BLaER1 treated with 17β-estradiol and CSF1 and Interleukin-3, amounts not matched to agents 10 nM and 100 nM (cell line): ENCODE data around the gene ZBTB42.

ENCODE experiments used
- H3K27ac ChIP-seq, 11 experiments: shearing (Covaris generic); formaldehyde crosslinking; 2 replicates each; pipeline ENCODE4 v1.8.1; 2022
- H3K27me3 ChIP-seq, 11 experiments: shearing (Covaris generic); formaldehyde crosslinking; 2 replicates each; pipeline ENCODE4 v1.8.1; 2022
- H3K36me3 ChIP-seq, 11 experiments: shearing (Covaris generic); formaldehyde crosslinking; 2 replicates each; pipeline ENCODE4 v1.8.1; 2022
- H3K4me1 ChIP-seq, 10 experiments: shearing (Covaris generic); formaldehyde crosslinking; 2 replicates each; pipeline ENCODE4 v1.8.1; 2022
- H3K4me2 ChIP-seq, 11 experiments: shearing (Covaris generic); formaldehyde crosslinking; 2 replicates each; pipeline ENCODE4 v1.8.1; 2022
- H3K4me3 ChIP-seq, 10 experiments: shearing (Covaris generic); formaldehyde crosslinking; 2 replicates each; pipeline ENCODE4 v1.8.1; 2022
- H3K9ac ChIP-seq, 11 experiments: shearing (Covaris generic); formaldehyde crosslinking; 2 replicates each; pipeline ENCODE4 v1.8.1; 2022
- H3K9me3 ChIP-seq, 11 experiments: shearing (Covaris generic); formaldehyde crosslinking; replicated peaks in 1 of 11; 2 replicates each; pipeline ENCODE4 v1.8.1; 2022
- H4K20me1 ChIP-seq, 11 experiments: shearing (Covaris generic); formaldehyde crosslinking; 2 replicates each; pipeline ENCODE4 v1.8.1; 2022
- Cebpa-rat ChIP-seq, 11 experiments: shearing (Covaris generic); IDR thresholded peaks; 2 replicates each; pipeline ENCODE4 v1.8.1; 2022

Gene ZBTB42

GRCh38 chr14:104841730-104842129 lies 40.8 kb downstream of the ZBTB42 start:
- no peak for TF ChIP-seq Cebpa-rat (IDR thresholded peaks at IDR 0.05)
- Histone ChIP-seq H3K4me3 (no peak overlapping the region), H3K27me3 (peaks cover 39 to 57% (median 53%) of the 10 kb centered on the region in 11 experiments), H3K4me2 (peak overlapping the region in 2 of 11 experiments; percentile 21 to 23; a peak in 2 of 22 replicates), H4K20me1 (peaks cover 0 to 13% (median 0%) of the 10 kb centered on the region in 11 experiments; a peak in 5 of 22 replicates), H3K4me1 (peaks cover 0 to 7% (median 0%) of the 10 kb centered on the region in 10 experiments; a peak in 3 of 20 replicates), H3K27ac (no peak overlapping the region), H3K9me3 (peaks cover 0 to 6% (median 0%) of the 10 kb centered on the region in 11 experiments; a peak in 1 of 22 replicates), H3K36me3 (no peaks in the 10 kb centered on the region), H3K9ac (no peak overlapping the region)

- no peak for TF ChIP-seq Cebpa-rat (IDR thresholded peaks at IDR 0.05)
- H3K36me3 ChIP-seq, result no peaks in the 10 kb centered on the region
- no peak overlapping the region for H3K9ac ChIP-seq
- H3K4me2 ChIP-seq, result no peak overlapping the region
- no peak overlapping the region for H3K4me3 ChIP-seq
- H3K27ac ChIP-seq, result no peak overlapping the region
- H3K9me3 ChIP-seq, result peaks cover 0 to 6% (median 0%) of the 10 kb centered on the region in 11 experiments; a peak in 1 of 22 replicates
- H4K20me1 ChIP-seq, result peaks cover 0 to 13% (median 0%) of the 10 kb centered on the region in 11 experiments; a peak in 5 of 22 replicates
- H3K4me1 ChIP-seq, result peaks cover 0 to 7% (median 0%) of the 10 kb centered on the region in 10 experiments; a peak in 3 of 20 replicates
- H3K27me3 ChIP-seq, result peaks cover 39 to 57% (median 53%) of the 10 kb centered on the region in 11 experiments
Observed at GRCh38 chr14:104843006-104843405, 42.1 kb downstream of the ZBTB42 start.

- peaks cover 39 to 57% (median 53%) of the 10 kb centered on the region in 11 experiments for H3K27me3 ChIP-seq
- peaks cover 0 to 7% (median 0%) of the 10 kb centered on the region in 10 experiments; a peak in 3 of 20 replicates for H3K4me1 ChIP-seq
- H3K4me3 ChIP-seq, result no peak overlapping the region
- H3K36me3 ChIP-seq, result no peaks in the 10 kb centered on the region
- 0 out of 22 replicates have a peak overlapping the region, but pooled peaks of 3 of the 11 experiments have one; percentile 2 to 15 (median 8) for H3K4me2 ChIP-seq
- H4K20me1 ChIP-seq, result peaks cover 0 to 13% (median 0%) of the 10 kb centered on the region in 11 experiments; a peak in 5 of 22 replicates
- no peak for TF ChIP-seq Cebpa-rat (IDR thresholded peaks at IDR 0.05)
- H3K9ac ChIP-seq, result no peak overlapping the region
- no peak overlapping the region for H3K27ac ChIP-seq
- peaks cover 0 to 6% (median 0%) of the 10 kb centered on the region in 11 experiments; a peak in 1 of 22 replicates for H3K9me3 ChIP-seq
Observed at GRCh38 chr14:104843442-104844305, 42.8 kb downstream of the ZBTB42 start.

GRCh38 chr14:104844306-104845032 lies 43.6 kb downstream of the ZBTB42 start:
- no peak overlapping the region for H3K9ac ChIP-seq
- no peaks in the 10 kb centered on the region for H3K36me3 ChIP-seq
- H3K27ac ChIP-seq, result no peak overlapping the region
- H3K4me1 ChIP-seq, result peaks cover 0 to 7% (median 0%) of the 10 kb centered on the region in 10 experiments; a peak in 3 of 20 replicates
- no peak overlapping the region for H3K4me2 ChIP-seq
- H4K20me1 ChIP-seq, result peaks cover 0 to 13% (median 0%) of the 10 kb centered on the region in 11 experiments; a peak in 5 of 22 replicates
- peaks cover 39 to 57% (median 53%) of the 10 kb centered on the region in 11 experiments for H3K27me3 ChIP-seq
- no peak for TF ChIP-seq Cebpa-rat (IDR thresholded peaks at IDR 0.05)
- H3K4me3 ChIP-seq, result no peak overlapping the region
- H3K9me3 ChIP-seq, result peaks cover 0 to 6% (median 0%) of the 10 kb centered on the region in 11 experiments; a peak in 1 of 22 replicates

- Histone ChIP-seq H3K9me3 (peaks cover 0 to 6% (median 0%) of the 10 kb centered on the region in 11 experiments; a peak in 1 of 22 replicates), H3K27ac (no peak overlapping the region), H4K20me1 (peaks cover 0 to 13% (median 0%) of the 10 kb centered on the region in 11 experiments; a peak in 5 of 22 replicates), H3K4me3 (no peak overlapping the region), H3K9ac (no peak overlapping the region), H3K27me3 (peaks cover 39 to 57% (median 53%) of the 10 kb centered on the region in 11 experiments), H3K4me2 (no peak overlapping the region), H3K36me3 (no peaks in the 10 kb centered on the region), H3K4me1 (peaks cover 0 to 7% (median 0%) of the 10 kb centered on the region in 10 experiments; a peak in 3 of 20 replicates)
- TF ChIP-seq Cebpa-rat (IDR thresholded peaks at IDR 0.05), result no peak
Observed at GRCh38 chr14:104845033-104845666, 44.2 kb downstream of the ZBTB42 start.

- Histone ChIP-seq H3K4me2 (no peak overlapping the region), H3K4me3 (no peak overlapping the region), H3K4me1 (peaks cover 0 to 7% (median 0%) of the 10 kb centered on the region in 10 experiments; a peak in 3 of 20 replicates), H3K27me3 (peaks cover 39 to 57% (median 53%) of the 10 kb centered on the region in 11 experiments), H3K9me3 (peaks cover 0 to 6% (median 0%) of the 10 kb centered on the region in 11 experiments; a peak in 1 of 22 replicates), H4K20me1 (peaks cover 0 to 13% (median 0%) of the 10 kb centered on the region in 11 experiments; a peak in 5 of 22 replicates), H3K9ac (no peak overlapping the region), H3K36me3 (no peaks in the 10 kb centered on the region), H3K27ac (no peak overlapping the region)
- TF ChIP-seq Cebpa-rat (IDR thresholded peaks at IDR 0.05), result no peak
Observed at GRCh38 chr14:104845834-104846441, 45.0 kb downstream of the ZBTB42 start.

GRCh38 chr14:104852280-104852663 lies 51.4 kb downstream of the ZBTB42 start:
- Histone ChIP-seq H3K9ac (no peak overlapping the region), H3K9me3 (no peaks in the 10 kb centered on the region), H3K4me1 (no peaks in the 10 kb centered on the region), H4K20me1 (peaks cover 0 to 2% (median 0%) of the 10 kb centered on the region in 11 experiments; a peak in 2 of 22 replicates), H3K27me3 (peaks cover 0 to 6% (median 0%) of the 10 kb centered on the region in 11 experiments; a peak in 2 of 22 replicates), H3K27ac (no peak overlapping the region), H3K4me3 (no peak overlapping the region), H3K4me2 (no peak overlapping the region), H3K36me3 (no peaks in the 10 kb centered on the region)
- no peak for TF ChIP-seq Cebpa-rat (IDR thresholded peaks at IDR 0.05)
